Measurements from ENCODE around the gene BCAP31. TPM values are rescaled to one million over a fixed set of nuclear protein-coding genes. Genes with fewer than 3 reads are reported as not detected.
"Not testable (repeated sequence)": the region's sequence is repeated elsewhere in the genome, so short reads cannot be mapped to it uniquely, and the experiment has no call there.

BCAP31 gene
- total RNA-seq, 1 donor = 127 TPM

DNA sequence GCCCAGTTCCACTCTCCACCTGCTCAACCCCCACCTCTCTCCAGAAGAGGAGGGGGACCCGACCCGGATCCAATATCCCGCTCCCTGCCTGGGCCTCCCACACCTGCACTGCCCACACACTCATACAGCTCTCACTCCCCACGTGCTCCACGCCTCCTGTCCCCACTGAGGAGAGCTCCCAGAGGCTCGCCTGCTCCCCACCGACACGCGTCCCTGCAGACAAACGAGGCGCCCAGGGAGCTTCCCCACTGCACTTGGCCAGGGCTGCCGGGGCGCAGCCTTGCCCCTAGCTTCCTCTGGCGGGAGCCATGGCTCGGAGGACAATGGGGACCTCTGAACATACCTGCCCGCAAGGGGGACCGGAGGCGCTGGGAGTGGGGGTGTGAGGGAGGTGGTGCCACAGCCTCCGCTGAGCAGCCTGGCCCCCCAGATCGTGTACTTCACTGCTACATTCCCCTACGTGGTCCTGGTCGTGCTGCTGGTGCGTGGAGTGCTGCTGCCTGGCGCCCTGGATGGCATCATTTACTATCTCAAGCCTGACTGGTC, 31.5 kb downstream of the BCAP31 start:
- no peak overlapping the region for H3K4me3 ChIP-seq (ENCODE audit: low read depth, low read length)
- DNase-seq (ENCODE audit: low read depth) = no peak
- TF ChIP-seq, protein P1, sequence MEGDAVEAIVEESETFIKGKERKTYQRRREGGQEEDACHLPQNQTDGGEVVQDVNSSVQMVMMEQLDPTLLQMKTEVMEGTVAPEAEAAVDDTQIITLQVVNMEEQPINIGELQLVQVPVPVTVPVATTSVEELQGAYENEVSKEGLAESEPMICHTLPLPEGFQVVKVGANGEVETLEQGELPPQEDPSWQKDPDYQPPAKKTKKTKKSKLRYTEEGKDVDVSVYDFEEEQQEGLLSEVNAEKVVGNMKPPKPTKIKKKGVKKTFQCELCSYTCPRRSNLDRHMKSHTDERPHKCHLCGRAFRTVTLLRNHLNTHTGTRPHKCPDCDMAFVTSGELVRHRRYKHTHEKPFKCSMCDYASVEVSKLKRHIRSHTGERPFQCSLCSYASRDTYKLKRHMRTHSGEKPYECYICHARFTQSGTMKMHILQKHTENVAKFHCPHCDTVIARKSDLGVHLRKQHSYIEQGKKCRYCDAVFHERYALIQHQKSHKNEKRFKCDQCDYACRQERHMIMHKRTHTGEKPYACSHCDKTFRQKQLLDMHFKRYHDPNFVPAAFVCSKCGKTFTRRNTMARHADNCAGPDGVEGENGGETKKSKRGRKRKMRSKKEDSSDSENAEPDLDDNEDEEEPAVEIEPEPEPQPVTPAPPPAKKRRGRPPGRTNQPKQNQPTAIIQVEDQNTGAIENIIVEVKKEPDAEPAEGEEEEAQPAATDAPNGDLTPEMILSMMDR (IDR thresholded peaks at IDR 0.05; ENCODE audit: insufficient read depth, low read depth, low read length) = no peak

DNA sequence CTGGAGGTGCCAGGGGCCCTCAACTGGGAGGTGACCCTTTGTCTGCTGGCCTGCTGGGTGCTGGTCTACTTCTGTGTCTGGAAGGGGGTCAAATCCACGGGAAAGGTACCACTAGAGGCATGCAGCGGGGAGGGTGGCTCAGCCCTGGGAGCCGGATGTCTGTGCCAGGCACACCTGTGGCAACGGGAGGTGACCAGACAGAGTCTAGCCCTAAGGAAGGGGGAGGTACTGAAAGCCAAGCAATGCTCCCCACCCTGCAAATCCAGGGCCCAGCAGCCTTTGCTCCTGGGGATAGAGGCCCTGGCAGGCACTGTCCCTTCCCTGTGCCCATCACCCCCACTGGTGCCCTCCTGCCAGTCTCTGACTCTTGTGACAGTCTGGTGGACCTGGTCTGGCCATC, 32.2 kb downstream of the BCAP31 start:
- DNase-seq (ENCODE audit: low read depth) = no peak
- TF ChIP-seq, protein P1 (IDR thresholded peaks at IDR 0.05; ENCODE audit: insufficient read depth, low read depth, low read length) = no peak
- no peak overlapping the region for H3K4me3 ChIP-seq (ENCODE audit: low read depth, low read length)

DNA sequence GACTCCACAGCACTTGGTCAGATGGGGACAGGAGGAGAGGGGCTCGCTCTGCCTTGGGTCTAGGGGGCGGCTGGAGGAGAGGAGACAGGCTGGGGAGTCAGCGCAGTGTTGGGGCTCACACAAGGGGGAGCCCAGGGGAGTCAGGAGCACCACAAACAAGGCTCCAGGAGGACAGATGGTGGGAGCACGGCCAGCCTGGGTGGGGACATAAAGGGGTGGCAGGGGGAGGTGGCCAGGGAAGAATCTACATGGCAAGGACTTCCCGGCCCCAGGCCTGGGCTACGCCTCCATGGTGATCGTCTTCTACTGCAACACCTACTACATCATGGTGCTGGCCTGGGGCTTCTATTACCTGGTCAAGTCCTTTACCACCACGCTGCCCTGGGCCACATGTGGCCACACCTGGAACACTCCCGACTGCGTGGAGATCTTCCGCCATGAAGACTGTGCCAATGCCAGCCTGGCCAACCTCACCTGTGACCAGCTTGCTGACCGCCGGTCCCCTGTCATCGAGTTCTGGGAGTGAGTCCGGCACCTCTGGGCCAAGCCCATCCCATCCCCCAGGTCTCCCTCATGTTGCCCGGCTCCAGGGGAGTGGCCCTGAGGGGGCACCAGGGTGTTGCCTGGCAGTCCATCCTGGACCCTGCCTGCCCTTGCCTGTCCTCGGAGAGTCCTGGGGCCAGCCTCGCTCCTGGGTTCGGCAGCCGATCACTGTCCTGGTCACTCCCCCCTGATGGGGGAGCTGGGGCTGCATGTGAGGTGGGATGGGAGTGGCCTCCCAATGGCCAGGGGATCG, 33.0 kb downstream of the BCAP31 start:
- DNase-seq (ENCODE audit: low read depth); H3K4me3 ChIP-seq (ENCODE audit: low read depth, low read length): not testable (repeated sequence)

DNA sequence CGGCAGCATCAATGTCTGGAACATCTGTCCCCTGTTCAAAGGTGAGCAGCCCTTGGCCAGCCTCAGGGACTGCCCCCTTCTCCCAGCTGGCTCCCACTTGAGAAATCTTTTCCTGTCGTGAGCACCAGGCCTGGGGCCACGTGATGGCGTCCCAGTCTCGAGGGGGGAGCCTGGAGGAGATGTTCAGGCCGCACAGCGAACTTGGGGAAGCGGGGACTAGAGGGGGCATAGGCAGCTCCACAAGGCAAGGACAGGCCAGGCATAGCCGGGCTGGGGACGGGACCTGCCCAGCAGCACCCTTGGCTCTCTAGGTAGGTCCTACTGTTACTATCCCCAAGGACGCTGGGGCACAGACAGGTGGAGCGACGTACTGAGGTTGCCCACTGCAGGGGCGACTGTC, 33.7 kb downstream of the BCAP31 start:
- TF ChIP-seq, protein P1 (IDR thresholded peaks at IDR 0.05; ENCODE audit: insufficient read depth, low read depth, low read length) = no peak
- no peak overlapping the region for H3K4me3 ChIP-seq (ENCODE audit: low read depth, low read length)
- DNase-seq (ENCODE audit: low read depth) = no peak

DNA sequence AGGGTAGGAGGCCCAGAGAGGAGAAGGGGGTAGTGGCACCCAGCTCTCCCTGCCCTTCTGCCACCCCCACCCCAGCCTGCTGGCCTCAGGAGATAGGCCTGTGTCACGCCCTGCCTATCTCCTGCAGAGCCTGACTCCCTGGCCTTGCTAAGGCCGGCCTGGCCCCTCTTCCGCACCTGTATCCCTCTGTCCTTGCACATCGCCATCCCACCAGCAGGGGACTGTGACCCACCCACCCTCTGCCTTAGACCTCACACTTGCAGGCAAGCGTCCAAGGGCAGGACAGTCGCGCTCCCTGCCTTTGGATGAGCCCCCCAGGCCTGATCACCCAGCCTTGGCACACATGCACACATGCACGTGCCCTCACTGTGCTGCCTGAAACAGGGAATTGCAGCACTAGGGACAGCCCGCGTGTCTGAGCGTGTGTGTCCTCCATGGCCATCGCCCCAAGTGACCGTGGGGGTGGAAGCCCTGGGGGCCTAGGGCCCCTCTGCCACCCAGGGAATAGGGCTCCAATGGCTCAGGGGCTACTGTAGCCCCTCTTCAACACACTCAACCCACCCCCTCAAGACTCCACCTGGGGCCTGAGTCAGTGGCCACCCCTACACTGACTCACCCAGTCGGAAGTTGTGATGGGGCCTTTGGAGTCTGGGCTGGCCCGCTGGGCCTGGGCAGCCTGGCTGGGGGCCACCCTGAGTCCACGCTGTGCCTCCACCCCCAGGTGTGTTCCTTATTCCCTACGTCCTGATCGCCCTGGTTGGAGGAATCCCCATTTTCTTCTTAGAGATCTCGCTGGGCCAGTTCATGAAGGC, 34.3 kb downstream of the BCAP31 start:
- TF ChIP-seq, protein P1 (IDR thresholded peaks at IDR 0.05; ENCODE audit: insufficient read depth, low read depth, low read length) = no peak
- DNase-seq (ENCODE audit: low read depth) = no peak
- H3K4me3 ChIP-seq (ENCODE audit: low read depth, low read length) = no peak overlapping the region

DNA sequence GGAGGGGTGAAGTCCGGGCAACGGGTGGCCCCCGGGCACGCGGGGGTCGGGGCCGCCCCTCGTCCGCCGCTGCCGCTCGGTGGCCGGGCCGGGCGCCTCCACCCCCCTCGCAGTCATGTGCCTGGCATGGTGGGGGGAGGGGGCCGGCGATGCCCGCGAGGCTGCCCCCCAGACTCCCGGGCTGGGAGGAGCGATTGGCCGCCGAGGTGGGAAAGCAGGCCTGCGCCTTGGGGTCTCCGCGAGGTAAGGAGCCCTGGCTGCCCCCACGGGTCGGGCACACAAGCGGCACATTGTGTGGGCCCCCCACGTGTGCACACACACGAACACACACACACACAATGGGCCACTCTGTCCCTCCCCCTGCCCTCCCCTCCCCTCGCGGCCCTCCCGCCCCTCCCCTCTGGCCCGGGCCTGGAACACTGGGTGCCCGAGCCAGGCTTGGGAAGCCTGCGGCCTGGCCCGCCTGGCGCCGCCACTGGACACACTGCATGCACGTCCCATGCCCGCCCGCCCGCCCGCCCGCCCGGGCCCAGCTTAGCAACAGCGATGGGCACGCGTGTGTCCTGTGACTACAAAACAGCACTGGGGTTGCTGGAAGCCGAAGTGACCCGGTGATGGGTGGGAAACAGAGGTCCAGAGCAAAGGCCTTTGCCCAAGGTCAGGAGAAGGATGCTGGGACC, 35.1 kb downstream of the BCAP31 start:
- TF ChIP-seq, protein P1 (IDR thresholded peaks at IDR 0.05; ENCODE audit: insufficient read depth, low read depth, low read length) = no peak
- H3K4me3 ChIP-seq (ENCODE audit: low read depth, low read length) = peak overlapping the region; percentile 49
- peak; percentile 8 for DNase-seq (ENCODE audit: low read depth)

All from fibroblast of villous mesenchyme (primary cell).